ENCODE results near the gene ZMPSTE24.
"Not testable (repeated sequence)": the region's sequence is repeated elsewhere in the genome, so short reads cannot be mapped to it uniquely, and the experiment has no call there.

The ZMPSTE24 gene

GRCh38 chr1:40338745-40339419 lies 80.8 kb downstream of the ZMPSTE24 start:
- peaks cover 15% of the 10 kb centered on the region for H3K27me3 ChIP-seq (ENCODE audit: insufficient read depth, low read length)
- H3K4me3 ChIP-seq (ENCODE audit: low read length), result no peak overlapping the region
- H3K27ac ChIP-seq (ENCODE audit: low read length), result no peak overlapping the region
- no peaks in the 10 kb centered on the region for H3K36me3 ChIP-seq (ENCODE audit: insufficient read depth, low read depth, low read length)
- no peak overlapping the region for H3K9ac ChIP-seq (ENCODE audit: low read depth, low read length)
- H3K9me3 ChIP-seq (ENCODE audit: insufficient read depth, low read depth, low read length), result no peaks in the 10 kb centered on the region
- no peaks in the 10 kb centered on the region for H3K4me1 ChIP-seq (ENCODE audit: insufficient read depth, low read length)

GRCh38 chr1:40339420-40340323 lies 81.6 kb downstream of the ZMPSTE24 start:
- H3K4me3 ChIP-seq (ENCODE audit: low read length), result no peak overlapping the region
- no peak overlapping the region for H3K27ac ChIP-seq (ENCODE audit: low read length)
- no peak overlapping the region for H3K9ac ChIP-seq (ENCODE audit: low read depth, low read length)

GRCh38 chr1:40341491-40342380 lies 83.7 kb downstream of the ZMPSTE24 start:
- H3K27ac ChIP-seq (ENCODE audit: low read length), result no peak overlapping the region
- no peak overlapping the region for H3K9ac ChIP-seq (ENCODE audit: low read depth, low read length)

More at GRCh38 chr1:40339420-40340323, 81.6 kb downstream of the ZMPSTE24 start:
- H3K9me3 ChIP-seq (ENCODE audit: insufficient read depth, low read depth, low read length), result no peaks in the 10 kb centered on the region
- H3K27me3 ChIP-seq (ENCODE audit: insufficient read depth, low read length), result peaks cover 15% of the 10 kb centered on the region
- H3K36me3 ChIP-seq (ENCODE audit: insufficient read depth, low read depth, low read length), result no peaks in the 10 kb centered on the region
- no peaks in the 10 kb centered on the region for H3K4me1 ChIP-seq (ENCODE audit: insufficient read depth, low read length)

DNA sequence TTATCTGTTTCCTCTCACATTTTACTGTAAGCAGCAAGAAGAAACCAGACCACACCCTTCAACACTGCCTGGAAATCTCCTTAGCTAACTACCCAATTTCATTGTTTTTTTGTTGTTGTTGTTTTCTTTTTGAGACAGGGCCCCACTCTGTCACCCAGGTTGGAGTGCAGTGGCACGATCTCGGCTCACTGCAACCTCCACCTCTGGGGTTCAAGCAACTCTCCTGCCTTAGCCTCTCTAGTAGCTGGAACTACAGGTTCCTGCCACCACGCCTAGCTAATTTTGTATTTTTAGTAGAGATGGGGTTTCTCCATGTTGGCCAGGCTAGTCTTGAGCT lies 84.3 kb downstream of the ZMPSTE24 start:
- not testable (repeated sequence) for H3K27ac ChIP-seq (ENCODE audit: low read length); H3K9me3 ChIP-seq (ENCODE audit: insufficient read depth, low read depth, low read length); H3K9ac ChIP-seq (ENCODE audit: low read depth, low read length); H3K36me3 ChIP-seq (ENCODE audit: insufficient read depth, low read depth, low read length); H3K4me3 ChIP-seq (ENCODE audit: low read length); H3K4me1 ChIP-seq (ENCODE audit: insufficient read depth, low read length)
- H3K27me3 ChIP-seq (ENCODE audit: insufficient read depth, low read length), result peaks cover 15% of the 10 kb centered on the region

More at GRCh38 chr1:40341491-40342380, 83.7 kb downstream of the ZMPSTE24 start:
- no peaks in the 10 kb centered on the region for H3K36me3 ChIP-seq (ENCODE audit: insufficient read depth, low read depth, low read length)
- no peaks in the 10 kb centered on the region for H3K4me1 ChIP-seq (ENCODE audit: insufficient read depth, low read length)
- no peak overlapping the region for H3K4me3 ChIP-seq (ENCODE audit: low read length)
- H3K27me3 ChIP-seq (ENCODE audit: insufficient read depth, low read length), result peaks cover 15% of the 10 kb centered on the region
- no peaks in the 10 kb centered on the region for H3K9me3 ChIP-seq (ENCODE audit: insufficient read depth, low read depth, low read length)

Data from iPS-20b (cell line).